HG03460 (cell line): ENCODE measurements around the gene NRN1.
A peak's percentile ranks its signal among the peaks of the same experiment; 100 is the strongest.
"Not testable (repeated sequence)": the region's sequence is repeated elsewhere in the genome, so short reads cannot be mapped to it uniquely, and the experiment has no call there.

Source experiments
- ATAC-seq: cut with Tn5 transposase; IDR thresholded peaks from one replicate; pipeline ENCODE4 v1.9.1; 2021; ENCODE audit not compliant: unreplicated experiment

NRN1 gene, protein sequence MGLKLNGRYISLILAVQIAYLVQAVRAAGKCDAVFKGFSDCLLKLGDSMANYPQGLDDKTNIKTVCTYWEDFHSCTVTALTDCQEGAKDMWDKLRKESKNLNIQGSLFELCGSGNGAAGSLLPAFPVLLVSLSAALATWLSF

GRCh38 chr6:6006428-6007365 is at the start of gene NRN1:
Gene NRN1, minus strand, starts transcription at chr6:6006925. Its CDS starts 176 bp downstream, at chr6:6006749.
- no peak for ATAC-seq

- no peak for ATAC-seq
Measured at GRCh38 chr6:6052216-6052615, 45.5 kb upstream of the NRN1 start.

DNA sequence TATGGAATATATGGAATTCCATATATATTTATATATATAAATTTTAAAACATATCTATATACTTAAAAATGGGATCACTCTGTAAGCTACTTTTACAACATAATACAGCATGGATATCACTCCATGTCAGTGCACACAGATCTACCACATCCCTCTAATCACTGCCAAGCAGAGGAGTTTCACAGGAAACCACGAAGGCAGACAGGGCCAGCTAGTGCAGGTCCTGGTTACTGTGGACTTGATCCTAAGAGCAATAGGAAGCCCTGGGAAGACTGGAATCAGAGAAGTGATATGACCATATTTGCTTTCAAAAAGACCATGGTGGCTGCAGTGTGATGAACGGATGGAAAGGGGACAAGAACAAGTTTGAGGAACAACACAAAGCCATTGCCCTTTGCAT is 40.0 kb upstream of the NRN1 start:
- no peak for ATAC-seq

- ATAC-seq, result peak; percentile 88
Measured at GRCh38 chr6:6039946-6040509, 33.3 kb upstream of the NRN1 start.

DNA sequence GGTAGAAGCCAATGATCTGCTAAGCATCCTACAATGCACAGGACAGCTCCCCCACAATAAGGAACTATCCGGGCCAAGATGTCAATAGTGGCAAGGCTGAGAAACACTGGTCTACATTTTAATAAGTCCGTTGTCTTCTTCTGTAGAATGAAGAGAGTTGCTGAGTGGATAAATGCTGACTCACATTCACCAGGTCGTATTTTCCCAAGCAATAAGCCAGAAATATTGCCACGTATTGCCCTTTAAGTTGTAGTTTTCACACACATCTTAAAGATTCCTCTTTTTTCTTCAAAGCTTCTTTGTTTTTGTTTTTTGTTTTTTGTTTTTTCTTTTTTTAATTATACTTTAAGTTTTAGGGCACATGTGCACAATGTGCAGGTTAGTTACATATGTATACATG is 30.5 kb upstream of the NRN1 start:
- no peak for ATAC-seq

DNA sequence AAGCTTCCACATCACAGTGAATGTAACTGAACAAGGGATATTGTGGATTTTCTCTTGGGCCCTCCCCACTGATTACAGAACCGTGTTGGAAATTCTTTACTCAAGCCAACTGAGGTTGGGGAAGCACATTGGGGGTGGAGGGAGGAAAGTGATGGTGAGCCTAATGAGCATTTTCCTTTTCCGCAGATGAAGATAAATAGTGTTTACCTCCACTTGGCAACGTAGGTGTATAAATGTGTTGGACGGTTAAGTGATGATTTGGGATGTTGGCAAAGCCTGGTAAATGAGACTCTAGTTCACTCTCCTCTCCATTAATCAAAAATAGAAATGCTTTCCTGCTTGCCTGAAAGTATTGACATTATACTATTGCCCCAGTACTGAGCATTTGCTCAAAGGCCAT is 27.1 kb upstream of the NRN1 start:
- no peak for ATAC-seq

GRCh38 chr6:6026513-6027205 is 19.9 kb upstream of the NRN1 start:
- no peak for ATAC-seq

DNA sequence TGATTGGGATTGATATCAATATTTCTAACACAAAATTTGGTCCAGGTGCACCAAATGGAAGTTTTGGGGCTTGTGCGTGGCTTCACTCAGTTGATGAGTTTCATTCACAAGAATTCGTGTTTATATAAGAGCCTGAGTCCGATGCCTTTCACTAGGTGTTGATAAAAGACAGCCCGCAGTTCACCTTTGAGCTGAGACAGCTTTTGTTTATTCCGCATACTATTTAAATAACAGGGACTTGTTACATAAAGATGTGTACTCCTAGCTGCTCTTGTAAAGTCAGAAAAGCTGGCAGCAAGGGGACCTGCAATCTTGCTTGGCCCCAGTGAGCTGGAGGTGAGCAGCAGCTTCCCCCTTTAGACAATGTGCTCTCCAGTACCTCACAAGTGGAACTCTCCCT is 19.0 kb upstream of the NRN1 start:
- ATAC-seq, result no peak

- ATAC-seq, result no peak
Measured at GRCh38 chr6:6024220-6024619, 17.5 kb upstream of the NRN1 start.

- not testable (repeated sequence) for ATAC-seq
Measured at GRCh38 chr6:6022841-6023240, 16.1 kb upstream of the NRN1 start.

DNA sequence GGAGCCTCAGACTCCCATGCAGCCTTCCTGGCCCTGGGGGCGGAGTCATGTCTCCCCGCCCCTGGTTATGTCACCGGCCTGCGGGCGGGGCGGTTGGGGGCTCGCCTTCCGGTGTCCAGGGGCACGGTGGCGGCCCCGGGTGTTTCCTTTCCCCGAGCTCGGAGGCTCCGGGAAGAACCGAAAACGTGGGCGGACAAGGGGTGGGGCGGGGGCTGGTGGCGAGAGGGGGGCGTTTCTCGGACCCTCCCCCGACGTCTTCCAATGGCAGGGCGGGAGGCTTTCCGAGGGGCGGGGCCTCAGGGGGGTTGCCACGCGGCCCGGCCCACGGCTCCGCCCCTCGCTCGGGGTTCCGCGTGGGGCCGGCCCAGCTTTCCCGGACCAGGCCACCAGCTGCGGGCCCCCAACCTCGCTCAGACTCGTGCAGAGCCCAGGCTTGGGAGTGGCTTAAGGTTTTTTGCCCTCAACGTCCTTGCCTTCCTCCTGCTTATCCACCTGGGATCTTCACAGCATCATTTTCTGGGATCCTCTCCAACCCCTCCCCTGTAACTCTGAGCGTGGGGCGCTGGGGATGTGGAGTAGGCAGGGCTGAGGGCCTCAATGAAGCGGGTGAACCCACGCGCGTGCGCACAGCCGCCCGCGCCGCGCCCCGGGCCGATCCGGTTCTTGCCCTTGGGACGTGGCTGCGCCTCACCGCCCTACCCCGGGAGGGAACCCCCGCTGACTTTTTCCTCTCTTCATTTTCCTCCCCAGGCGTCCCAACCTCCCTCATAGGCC is 2.1 kb upstream of the NRN1 start:
- peak; percentile 65 for ATAC-seq

DNA sequence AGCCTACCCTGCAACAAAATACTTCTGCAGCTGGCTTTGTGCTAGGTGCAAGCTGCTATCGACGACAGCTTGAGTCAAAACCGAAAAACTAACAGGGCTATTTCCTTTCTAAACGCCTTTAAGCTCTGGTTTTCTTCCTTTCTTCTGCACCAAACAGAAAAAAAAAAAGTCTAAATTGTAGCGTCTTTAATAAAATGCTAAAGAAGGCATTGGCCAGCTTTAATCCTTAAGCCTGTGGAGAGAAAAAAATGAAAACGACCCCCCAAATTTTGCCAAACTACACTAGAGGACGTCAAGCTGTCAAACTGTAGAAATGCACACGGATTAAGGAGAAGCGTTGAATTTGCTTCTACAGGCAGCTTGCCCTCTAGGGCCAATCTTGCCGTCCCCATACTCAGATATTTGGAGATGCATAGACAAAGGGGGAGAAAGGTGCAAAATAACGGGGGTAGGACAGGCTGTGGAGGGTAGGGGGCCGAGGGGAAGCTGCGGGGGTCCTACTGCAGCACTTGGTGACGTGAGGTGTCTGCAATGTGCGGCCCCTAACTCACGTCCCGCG is 1.4 kb upstream of the NRN1 start:
- ATAC-seq, result no peak

- peak; percentile 33 for ATAC-seq
Measured at GRCh38 chr6:6007366-6008088, 802 bp upstream of the NRN1 start.

DNA sequence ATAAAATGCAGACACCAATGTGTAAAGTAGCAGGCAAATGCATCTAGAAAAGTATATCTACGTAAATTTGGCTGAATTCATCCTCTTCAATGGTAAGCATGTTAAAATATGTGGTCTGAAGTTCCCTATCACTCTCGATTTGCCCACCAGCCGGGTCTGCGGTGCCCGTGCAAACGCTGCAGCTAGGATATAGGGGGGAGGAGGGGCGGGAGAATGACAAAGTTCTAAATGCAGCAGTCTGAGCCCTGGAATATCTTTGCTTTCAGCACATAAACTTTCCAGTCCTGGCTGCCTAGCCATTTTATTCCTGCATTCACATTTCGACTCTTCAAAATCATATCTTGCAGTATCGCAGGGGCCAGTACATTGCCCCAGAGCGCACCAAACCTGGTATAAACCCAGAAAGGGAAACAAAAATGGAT is 708 bp downstream of the NRN1 start:
- no peak for ATAC-seq

- no peak for ATAC-seq
Measured at GRCh38 chr6:6005051-6006005, 1.4 kb downstream of the NRN1 start.

GRCh38 chr6:6004390-6004995 is 2.2 kb downstream of the NRN1 start:
- ATAC-seq, result no peak

DNA sequence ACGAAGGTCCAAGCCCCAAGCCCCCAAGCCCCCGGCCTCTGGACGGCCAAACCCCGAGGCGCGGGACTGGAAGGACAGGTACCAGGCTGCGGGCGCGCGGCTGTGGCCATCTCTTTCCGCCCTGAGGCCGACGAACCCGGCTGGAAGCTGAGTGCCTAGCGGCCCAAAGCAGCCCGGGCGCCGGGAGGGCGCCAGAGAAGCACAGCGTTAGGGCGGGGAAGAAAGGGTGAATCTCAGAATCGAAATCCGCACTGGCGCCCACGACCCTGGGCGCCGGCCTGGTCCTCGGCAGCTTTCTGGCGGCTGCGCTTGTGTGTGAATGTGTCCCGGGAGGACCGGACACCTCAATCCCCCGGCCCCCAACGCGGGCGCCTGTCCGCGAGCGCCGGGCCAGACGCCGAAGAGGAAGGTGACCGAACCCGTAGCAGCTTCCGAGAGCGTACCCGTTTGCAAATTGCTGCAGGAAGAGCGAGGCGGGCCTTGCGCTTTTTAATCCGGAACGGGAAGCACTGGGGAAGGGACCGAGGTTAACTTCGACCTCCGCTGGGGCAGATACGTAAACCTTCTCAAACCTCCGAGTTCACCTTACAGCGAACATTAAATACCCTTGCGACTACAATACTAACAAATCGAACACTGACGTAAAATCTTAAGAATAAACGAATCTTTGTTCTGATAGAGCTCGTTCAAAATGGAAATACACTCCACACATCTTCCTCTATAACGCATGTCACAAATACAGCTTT is 2.9 kb downstream of the NRN1 start:
- ATAC-seq, result no peak
